Peyer's patch (tissue), 4 donors: ENCODE data around the gene KRTAP5-7.

Experiments used
- CTCF ChIP-seq, 6 experiments: fragments of 450-650 bp in 4 of 6; fragments of 200-600 bp in 2 of 6; sonication (generic) in 1 of 6; IDR thresholded peaks; one replicate each; pipeline ENCODE4 v1.5.1; 2017 to 2019; ENCODE audit warnings: antibody characterized with exemption in 6 of 6, mild to moderate bottlenecking in 3 of 6, moderate library complexity in 1 of 6
- POLR2A ChIP-seq, 2 donors: fragments of 450-650 bp; IDR thresholded peaks; one replicate each; pipeline ENCODE4 v1.5.1; 2017; ENCODE audit warnings: antibody characterized with exemption in 2 of 2, mild to moderate bottlenecking in 2 of 2, moderate library complexity in 2 of 2

DNA sequence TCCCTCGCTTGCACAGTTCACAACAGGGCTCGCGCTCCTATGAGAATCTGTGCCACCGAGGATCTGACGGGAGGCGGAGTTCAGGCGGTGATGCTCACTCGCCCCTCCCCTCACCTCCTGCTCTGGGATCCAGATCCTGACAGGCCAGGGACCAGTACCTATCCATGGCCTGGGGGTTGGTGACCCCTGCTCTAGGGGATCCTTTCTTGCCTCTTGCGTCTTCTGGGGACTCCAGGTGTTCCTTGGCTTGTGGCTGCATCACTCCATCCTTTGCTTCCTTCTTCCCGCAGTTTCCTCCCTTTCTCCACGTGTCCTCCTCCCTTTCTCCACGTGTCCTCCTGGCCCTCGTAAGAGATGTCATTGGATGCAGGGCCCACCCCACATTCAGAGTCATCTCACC is 30.6 kb upstream of the KRTAP5-7 start:
- TF ChIP-seq POLR2A (IDR thresholded peaks at IDR 0.05), result no peak
- TF ChIP-seq CTCF (IDR thresholded peaks at IDR 0.05), result no peak
